SK-N-SH treated with all-trans-retinoic acid at 6 μM for 48 hours (cell line): Measurements from ENCODE around the gene ARHGEF33.
"Not testable (repeated sequence)": the region's sequence is repeated elsewhere in the genome, so short reads cannot be mapped to it uniquely, and the experiment has no call there.

Experiments used
- BACH2 ChIP-seq: fragments of 250-450 bp; sonication (Bioruptor Pico); IDR thresholded peaks from 2 replicates; pipeline ENCODE4 v1.9.0; 2021; ENCODE audit warnings: mild to moderate bottlenecking, borderline replicate concordance
- ESRRG ChIP-seq: fragments of 250-450 bp; sonication (Bioruptor Pico); IDR thresholded peaks from 2 replicates; pipeline ENCODE4 v1.6.1; 2021; ENCODE audit warnings: mild to moderate bottlenecking
- ISL1 ChIP-seq: fragments of 250-450 bp; sonication (Bioruptor Pico); IDR thresholded peaks from 2 replicates; pipeline ENCODE4 v2.1.2; 2022; ENCODE audit warnings: mild to moderate bottlenecking, moderate library complexity
- OSR1 ChIP-seq: fragments of 250-450 bp; sonication (Bioruptor Pico); IDR thresholded peaks from 2 replicates; pipeline ENCODE4 v1.8.0; 2022; ENCODE audit warnings: moderate library complexity, mild to moderate bottlenecking, inconsistent platforms
- POU6F1 ChIP-seq: fragments of 250-450 bp; sonication (Bioruptor Pico); IDR thresholded peaks from 2 replicates; pipeline ENCODE4 v1.8.0; 2021; ENCODE audit warnings: low read depth, mild to moderate bottlenecking, moderate library complexity, borderline replicate concordance
- PPARA ChIP-seq: fragments of 250-450 bp; sonication (Bioruptor Pico); IDR thresholded peaks from 2 replicates; pipeline ENCODE4 v1.5.0; 2020; ENCODE audit warnings: mild to moderate bottlenecking, borderline replicate concordance
- RARB ChIP-seq: fragments of 250-450 bp; sonication (Bioruptor Pico); IDR thresholded peaks from 2 replicates; pipeline ENCODE4 v1.8.0; 2021; ENCODE audit warnings: mild to moderate bottlenecking, moderate library complexity
- SNAI2 ChIP-seq: fragments of 250-450 bp; sonication (Bioruptor Pico); IDR thresholded peaks from 2 replicates; pipeline ENCODE4 v1.5.0; 2020; ENCODE audit warnings: mild to moderate bottlenecking, moderate library complexity
- TOX ChIP-seq: fragments of 250-450 bp; sonication (Bioruptor Pico); IDR thresholded peaks from 2 replicates; pipeline ENCODE4 v1.8.0; 2021; ENCODE audit warnings: mild to moderate bottlenecking, moderate library complexity, borderline replicate concordance
- ZFP3 ChIP-seq: fragments of 250-450 bp; sonication (Bioruptor Pico); IDR thresholded peaks from 2 replicates; pipeline ENCODE4 v1.5.0; 2020; ENCODE audit warnings: mild to moderate bottlenecking, moderate library complexity
- ZNF70 ChIP-seq: fragments of 450-650 bp; formaldehyde crosslinking; IDR thresholded peaks from 2 replicates; pipeline ENCODE4 v1.5.0; 2020; ENCODE audit warnings: mild to moderate bottlenecking, moderate library complexity
- TF ChIP-seq, protein P1 (sequence below): fragments of 250-450 bp; sonication (Bioruptor Pico); IDR thresholded peaks from 2 replicates; pipeline ENCODE4 v1.8.0; 2020; ENCODE audit warnings: mild to moderate bottlenecking, moderate library complexity, borderline replicate concordance
- TF ChIP-seq, protein P2 (sequence below): fragments of 250-450 bp; sonication (Bioruptor Pico); IDR thresholded peaks from 2 replicates; pipeline ENCODE4 v1.5.1; 2020; ENCODE audit warnings: low read depth, mild to moderate bottlenecking, moderate library complexity
- TF ChIP-seq, protein P3 (sequence below): fragments of 250-450 bp; sonication (Bioruptor Pico); IDR thresholded peaks from 2 replicates; pipeline ENCODE4 v1.5.1; 2021; ENCODE audit warnings: mild to moderate bottlenecking, moderate library complexity

- TF ChIP-seq ZFP3 (CRISPR knock-in tag); PPARA; POU6F1 (CRISPR knock-in tag); BACH2 (CRISPR knock-in tag); ZNF70 (CRISPR knock-in tag); RARB; SNAI2 (CRISPR knock-in tag); TOX (CRISPR knock-in tag); ISL1 (CRISPR knock-in tag); ESRRG (CRISPR knock-in tag); OSR1: not testable (repeated sequence)
- TF ChIP-seq, protein P1, sequence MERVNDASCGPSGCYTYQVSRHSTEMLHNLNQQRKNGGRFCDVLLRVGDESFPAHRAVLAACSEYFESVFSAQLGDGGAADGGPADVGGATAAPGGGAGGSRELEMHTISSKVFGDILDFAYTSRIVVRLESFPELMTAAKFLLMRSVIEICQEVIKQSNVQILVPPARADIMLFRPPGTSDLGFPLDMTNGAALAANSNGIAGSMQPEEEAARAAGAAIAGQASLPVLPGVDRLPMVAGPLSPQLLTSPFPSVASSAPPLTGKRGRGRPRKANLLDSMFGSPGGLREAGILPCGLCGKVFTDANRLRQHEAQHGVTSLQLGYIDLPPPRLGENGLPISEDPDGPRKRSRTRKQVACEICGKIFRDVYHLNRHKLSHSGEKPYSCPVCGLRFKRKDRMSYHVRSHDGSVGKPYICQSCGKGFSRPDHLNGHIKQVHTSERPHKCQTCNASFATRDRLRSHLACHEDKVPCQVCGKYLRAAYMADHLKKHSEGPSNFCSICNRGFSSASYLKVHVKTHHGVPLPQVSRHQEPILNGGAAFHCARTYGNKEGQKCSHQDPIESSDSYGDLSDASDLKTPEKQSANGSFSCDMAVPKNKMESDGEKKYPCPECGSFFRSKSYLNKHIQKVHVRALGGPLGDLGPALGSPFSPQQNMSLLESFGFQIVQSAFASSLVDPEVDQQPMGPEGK (CRISPR knock-in tag): not testable (repeated sequence)
- TF ChIP-seq, protein P2, sequence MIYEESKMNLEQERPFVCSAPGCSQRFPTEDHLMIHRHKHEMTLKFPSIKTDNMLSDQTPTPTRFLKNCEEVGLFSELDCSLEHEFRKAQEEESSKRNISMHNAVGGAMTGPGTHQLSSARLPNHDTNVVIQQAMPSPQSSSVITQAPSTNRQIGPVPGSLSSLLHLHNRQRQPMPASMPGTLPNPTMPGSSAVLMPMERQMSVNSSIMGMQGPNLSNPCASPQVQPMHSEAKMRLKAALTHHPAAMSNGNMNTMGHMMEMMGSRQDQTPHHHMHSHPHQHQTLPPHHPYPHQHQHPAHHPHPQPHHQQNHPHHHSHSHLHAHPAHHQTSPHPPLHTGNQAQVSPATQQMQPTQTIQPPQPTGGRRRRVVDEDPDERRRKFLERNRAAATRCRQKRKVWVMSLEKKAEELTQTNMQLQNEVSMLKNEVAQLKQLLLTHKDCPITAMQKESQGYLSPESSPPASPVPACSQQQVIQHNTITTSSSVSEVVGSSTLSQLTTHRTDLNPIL: not testable (repeated sequence)
- TF ChIP-seq, protein P3, sequence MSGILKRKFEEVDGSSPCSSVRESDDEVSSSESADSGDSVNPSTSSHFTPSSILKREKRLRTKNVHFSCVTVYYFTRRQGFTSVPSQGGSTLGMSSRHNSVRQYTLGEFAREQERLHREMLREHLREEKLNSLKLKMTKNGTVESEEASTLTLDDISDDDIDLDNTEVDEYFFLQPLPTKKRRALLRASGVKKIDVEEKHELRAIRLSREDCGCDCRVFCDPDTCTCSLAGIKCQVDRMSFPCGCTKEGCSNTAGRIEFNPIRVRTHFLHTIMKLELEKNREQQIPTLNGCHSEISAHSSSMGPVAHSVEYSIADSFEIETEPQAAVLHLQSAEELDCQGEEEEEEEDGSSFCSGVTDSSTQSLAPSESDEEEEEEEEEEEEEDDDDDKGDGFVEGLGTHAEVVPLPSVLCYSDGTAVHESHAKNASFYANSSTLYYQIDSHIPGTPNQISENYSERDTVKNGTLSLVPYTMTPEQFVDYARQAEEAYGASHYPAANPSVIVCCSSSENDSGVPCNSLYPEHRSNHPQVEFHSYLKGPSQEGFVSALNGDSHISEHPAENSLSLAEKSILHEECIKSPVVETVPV (CRISPR knock-in tag): not testable (repeated sequence)
These were observed 46.8 kb downstream of the ARHGEF33 start for GRCh38 chr2:38936516-38936915.
